ENCODE data around the gene PCP2. TPM values are rescaled to one million over a fixed set of nuclear protein-coding genes. Genes with fewer than 3 reads are reported as not detected.

Gene PCP2
- total RNA-seq, 3 donors from 2014 or later (not counting 1 experiment from before 2014, with no cell fraction given): 5.4 to 8.4 (median 7.7) TPM

GRCh38 chr19:7638802-7639465 lies 5.4 kb upstream of the PCP2 start:
- no peak for TF ChIP-seq CTCF (IDR thresholded peaks at IDR 0.05)
- no peak for DNase-seq
- H3K4me3 ChIP-seq (ENCODE audit: low read length): no peak overlapping the region
- intact Hi-C loops (cut with micrococcal nuclease): loop anchor here (10.0 kb wide), 1 partner anchor 46 kb away; the partner anchor contains the start of gene TRAPPC5
- H3K4me3 Mint-ChIP-seq: peak overlapping the region; percentile 58
- ATAC-seq: no peak
- no peaks in the 10 kb centered on the region for H3K36me3 Mint-ChIP-seq
- WGBS (ENCODE audit: insufficient coverage): 92% methylated on average over 12 of the region's 12 CpGs
- H3K27ac ChIP-seq (ENCODE audit: low read length): no peak overlapping the region
- H3K9me3 ChIP-seq (ENCODE audit: control insufficient read depth, insufficient read depth, low read length): no peaks in the 10 kb centered on the region
- peaks cover 0 to 2% of the 10 kb centered on the region in 2 donors for H3K9me3 Mint-ChIP-seq
- no peaks in the 10 kb centered on the region for H3K27me3 ChIP-seq (ENCODE audit: control insufficient read depth, insufficient read depth, low read length)
- H3K4me1 ChIP-seq (ENCODE audit: control insufficient read depth, insufficient read depth, low read length): peaks cover 37% of the 10 kb centered on the region
- H3K36me3 ChIP-seq (ENCODE audit: control insufficient read depth, insufficient read depth, low read length): peaks cover 12% of the 10 kb centered on the region
- peaks cover 14 to 45% of the 10 kb centered on the region in 2 donors for H3K4me1 Mint-ChIP-seq
- peak overlapping the region; percentile 53 to 84 for H3K27ac Mint-ChIP-seq
- no peaks in the 10 kb centered on the region for H3K27me3 Mint-ChIP-seq (ENCODE audit: low read depth in 2 of 2)

- Mint-ChIP-seq H3K27me3 (ENCODE audit: low read depth in 2 of 2) (no peaks in the 10 kb centered on the region), H3K9me3 (peaks cover 0 to 2% of the 10 kb centered on the region in 2 donors), H3K36me3 (no peaks in the 10 kb centered on the region), H3K4me3 (peak overlapping the region; percentile 88), H3K27ac (peak overlapping the region; percentile 84 to 94), H3K4me1 (peaks cover 14 to 50% of the 10 kb centered on the region in 2 donors)
- 33% methylated on average over 25 of the region's 30 CpGs for WGBS (ENCODE audit: insufficient coverage)
- no peak for TF ChIP-seq CTCF (IDR thresholded peaks at IDR 0.05)
- Histone ChIP-seq H3K36me3 (ENCODE audit: control insufficient read depth, insufficient read depth, low read length) (peaks cover 9% of the 10 kb centered on the region), H3K9me3 (ENCODE audit: control insufficient read depth, insufficient read depth, low read length) (no peaks in the 10 kb centered on the region), H3K27me3 (ENCODE audit: control insufficient read depth, insufficient read depth, low read length) (no peaks in the 10 kb centered on the region), H3K4me1 (ENCODE audit: control insufficient read depth, insufficient read depth, low read length) (peaks cover 37% of the 10 kb centered on the region), H3K27ac (ENCODE audit: low read length) (peak overlapping the region; percentile 96), H3K4me3 (ENCODE audit: low read length) (peak overlapping the region; percentile 78)
- ATAC-seq: peak; percentile 23 to 60 (median 27)
- intact Hi-C loops (cut with micrococcal nuclease): loop anchor here (10.0 kb wide), 1 partner anchor 47 kb away; the partner anchor contains the start of gene TRAPPC5
- DNase-seq: peak in 1 of 2 donors; percentile 39
Observed at GRCh38 chr19:7637374-7638256, 4.1 kb upstream of the PCP2 start.

GRCh38 chr19:7636691-7637373 lies 3.3 kb upstream of the PCP2 start, which contains the start of gene STXBP2:
TSS of gene STXBP2 (plus strand) at chr19:7637110. CDS start at chr19:7637150, 40 bp downstream.
- Mint-ChIP-seq H3K9me3 (peaks cover 0 to 2% of the 10 kb centered on the region in 2 donors), H3K36me3 (no peaks in the 10 kb centered on the region), H3K27me3 (ENCODE audit: low read depth in 2 of 2) (no peaks in the 10 kb centered on the region), H3K27ac (peak within 1 kb of the TSS; percentile 84 to 94), H3K4me1 (peaks cover 14 to 55% of the 10 kb centered on the region in 2 donors), H3K4me3 (peak within 1 kb of the TSS; percentile 88)
- H3K27me3 ChIP-seq (ENCODE audit: control insufficient read depth, insufficient read depth, low read length): no peaks in the 10 kb centered on the region
- peak within 1 kb of the TSS; percentile 96 for H3K27ac ChIP-seq (ENCODE audit: low read length)
- H3K4me3 ChIP-seq (ENCODE audit: low read length): peak within 1 kb of the TSS; percentile 78
- H3K36me3 ChIP-seq (ENCODE audit: control insufficient read depth, insufficient read depth, low read length): peaks cover 4% of the 10 kb centered on the region
- intact Hi-C loops (cut with micrococcal nuclease): loop anchor here (10.0 kb wide), 1 partner anchor 48 kb away; the partner anchor contains the start of gene TRAPPC5
- peaks cover 37% of the 10 kb centered on the region for H3K4me1 ChIP-seq (ENCODE audit: control insufficient read depth, insufficient read depth, low read length)
- ATAC-seq (peak; percentile 96 to 98 (median 97)), DNase-seq (peak; percentile 90 to 96)
- H3K9me3 ChIP-seq (ENCODE audit: control insufficient read depth, insufficient read depth, low read length): no peaks in the 10 kb centered on the region
- 3% methylated on average over 61 of the region's 61 CpGs for WGBS (ENCODE audit: insufficient coverage)
- peak; percentile 9 for TF ChIP-seq CTCF (IDR thresholded peaks at IDR 0.05)
